Activated CD4-positive, alpha-beta T cell treated with anti-CD3 and anti-CD28 coated beads, Interleukin-2, amount 50 U/mL, for 16 hours (primary cell): ENCODE measurements around the gene CHMP1B.
A peak's percentile ranks its signal among the peaks of the same experiment; 100 is the strongest.
"Not testable (repeated sequence)": the region's sequence is repeated elsewhere in the genome, so short reads cannot be mapped to it uniquely, and the experiment has no call there.

ENCODE experiments used
- DNase-seq: peaks from one replicate; pipeline ENCODE4 v3.0.0-alpha.2; 2020

CHMP1B gene

GRCh38 chr18:11872479-11873136, 21.4 kb downstream of the CHMP1B start:
- DNase-seq, result no peak

- DNase-seq, result no peak
Measured at GRCh38 chr18:11873670-11874340, 22.6 kb downstream of the CHMP1B start.

- DNase-seq, result no peak
Measured at GRCh38 chr18:11874676-11875075, 23.5 kb downstream of the CHMP1B start.

GRCh38 chr18:11877497-11878135, 26.4 kb downstream of the CHMP1B start:
- no peak for DNase-seq

- DNase-seq, result no peak
Measured at GRCh38 chr18:11880586-11881304, 29.5 kb downstream of the CHMP1B start.

- no peak for DNase-seq
Measured at GRCh38 chr18:11882636-11883035, 31.4 kb downstream of the CHMP1B start.

GRCh38 chr18:11883153-11883552, 31.9 kb downstream of the CHMP1B start:
- DNase-seq, result no peak

- DNase-seq, result no peak
Measured at GRCh38 chr18:11884396-11885030, 33.3 kb downstream of the CHMP1B start.

GRCh38 chr18:11885278-11885947, 34.2 kb downstream of the CHMP1B start:
- no peak for DNase-seq

GRCh38 chr18:11886577-11887110, 35.4 kb downstream of the CHMP1B start:
- DNase-seq, result no peak

GRCh38 chr18:11887328-11888128, 36.3 kb downstream of the CHMP1B start:
- DNase-seq, result peak; percentile 36

GRCh38 chr18:11888726-11889125, 37.5 kb downstream of the CHMP1B start:
- DNase-seq, result no peak

- no peak for DNase-seq
Measured at GRCh38 chr18:11889284-11889683, 38.1 kb downstream of the CHMP1B start.

- no peak for DNase-seq
Measured at GRCh38 chr18:11891737-11892136, 40.5 kb downstream of the CHMP1B start.

- not testable (repeated sequence) for DNase-seq
Measured at GRCh38 chr18:11892438-11892837, 41.2 kb downstream of the CHMP1B start.

GRCh38 chr18:11897781-11898180, 46.6 kb downstream of the CHMP1B start:
- DNase-seq, result no peak

- DNase-seq, result no peak
Measured at GRCh38 chr18:11899063-11899462, 47.9 kb downstream of the CHMP1B start.

- DNase-seq, result no peak
Measured at GRCh38 chr18:11901826-11902438, 50.7 kb downstream of the CHMP1B start.

GRCh38 chr18:11902522-11903292, 51.5 kb downstream of the CHMP1B start:
- DNase-seq, result no peak
